ENCODE results near the gene PMF1. TPM values are rescaled to one million over a fixed set of nuclear protein-coding genes. Genes with fewer than 3 reads are reported as not detected.

Gene PMF1
- total and polyA plus RNA-seq, 2 of the 13 experiments (the other 11 are each of a cell fraction or from before 2014, with no cell fraction given) = 72.5 to 89.0 TPM

DNA sequence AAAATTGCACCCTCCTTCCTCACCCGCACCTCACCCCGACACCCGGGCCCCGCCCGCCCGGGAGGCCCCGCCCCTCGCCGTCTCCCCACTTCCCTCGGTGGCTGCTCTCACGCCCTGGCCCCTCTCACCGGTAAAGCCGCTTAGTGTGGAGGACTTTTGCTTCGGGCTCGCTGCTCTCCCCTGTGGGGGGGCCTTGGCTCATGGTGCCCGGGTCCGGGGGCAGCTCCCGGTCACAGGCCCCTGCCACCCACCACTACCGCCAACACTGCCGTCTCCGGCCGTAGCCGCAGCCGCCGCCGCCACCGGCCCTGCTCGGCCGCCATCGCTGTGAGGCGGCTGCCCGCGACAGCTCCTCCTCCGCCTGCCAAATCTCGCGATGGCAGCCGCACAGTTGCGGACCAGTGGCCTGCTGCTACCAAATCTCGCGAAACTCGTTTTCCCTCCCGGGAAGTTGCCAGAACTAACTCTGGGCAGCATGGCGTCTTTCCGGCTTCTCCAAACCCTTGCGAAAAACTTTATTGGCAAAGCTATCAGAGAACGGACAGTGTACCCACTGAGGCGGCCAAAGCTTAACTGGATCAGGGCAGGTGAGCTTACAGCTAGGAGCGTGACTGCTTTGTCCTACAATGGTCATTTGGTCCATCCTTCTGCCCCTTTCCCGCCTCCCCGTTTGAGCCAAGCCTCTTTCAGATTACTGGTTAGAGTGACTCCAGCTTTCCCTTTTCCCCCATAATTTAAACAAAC is 69.8 kb downstream of the PMF1 start, which contains the start of gene SMG5 (continued):
- TF ChIP-seq DR1 (CRISPR knock-in tag; IDR thresholded peaks at IDR 0.05) (peak; percentile 61), ZNF777 (CRISPR knock-in tag; IDR thresholded peaks at IDR 0.05) (peak; percentile 31; the same call in 1 of the 2 replicates), SIN3B (IDR thresholded peaks at IDR 0.05; ENCODE audit: low read length) (peak; percentile 84), KLF9 (CRISPR knock-in tag; IDR thresholded peaks at IDR 0.05; ENCODE audit: low read depth) (no peak; the same call in 1 of the 2 replicates), TRIM24 (CRISPR knock-in tag; IDR thresholded peaks at IDR 0.05) (no peak), RXRB (CRISPR knock-in tag; IDR thresholded peaks at IDR 0.05; ENCODE audit: borderline replicate concordance) (peak; percentile 63; the same call in 1 of the 2 replicates), ZBTB20 (CRISPR knock-in tag; IDR thresholded peaks at IDR 0.05; ENCODE audit: borderline replicate concordance, low read depth) (peak; percentile 86; the same call in 1 of the 2 replicates), PHF20 (CRISPR knock-in tag; IDR thresholded peaks at IDR 0.05) (peak; percentile 97), ZFX (CRISPR knock-in tag; IDR thresholded peaks at IDR 0.05; ENCODE audit: low read depth) (peak; percentile 79), TARDBP (CRISPR knock-in tag; IDR thresholded peaks at IDR 0.05) (peak; percentile 70), RFXAP (CRISPR knock-in tag; IDR thresholded peaks at IDR 0.05; ENCODE audit: borderline replicate concordance) (peak; percentile 90), RXRA (CRISPR knock-in tag; IDR thresholded peaks at IDR 0.05) (peak; percentile 75), KDM3A (CRISPR knock-in tag; IDR thresholded peaks at IDR 0.05; ENCODE audit: low read depth) (peak; percentile 76), THYN1 (CRISPR knock-in tag; IDR thresholded peaks at IDR 0.05; ENCODE audit: borderline replicate concordance, low read depth) (no peak), ZNF432 (CRISPR knock-in tag; IDR thresholded peaks at IDR 0.05; ENCODE audit: borderline replicate concordance) (no peak), ZMAT3 (CRISPR knock-in tag; conservative IDR thresholded peaks at IDR 0.05) (peak; percentile 81; the same call in 1 of the 2 replicates), NFRKB (IDR thresholded peaks at IDR 0.05) (peak; percentile 74), POLR2A (IDR thresholded peaks at IDR 0.05; ENCODE audit: insufficient read depth in 1 of 2, low read depth in 2 of 2, low read length in 2 of 2) (peak; percentile 90 to 91), ZUFSP (CRISPR knock-in tag; IDR thresholded peaks at IDR 0.05; ENCODE audit: borderline replicate concordance) (no peak), NFYB (CRISPR knock-in tag; IDR thresholded peaks at IDR 0.05) (peak; percentile 73), PTBP1 (IDR thresholded peaks at IDR 0.05; ENCODE audit: low read depth, low read length, poor library complexity, severe bottlenecking) (no peak), SOX13 (IDR thresholded peaks at IDR 0.05) (no peak; the same call in 1 of the 2 replicates), SOX13 (CRISPR knock-in tag; conservative IDR thresholded peaks at IDR 0.05 in 1 of 2, IDR thresholded peaks at IDR 0.05 in 1 of 2) (peak in 1 of 2 experiments; percentile 55; a peak in 2 of 4 replicates), ZNF788 (CRISPR knock-in tag; IDR thresholded peaks at IDR 0.05; ENCODE audit: borderline replicate concordance) (peak; percentile 77; the same call in 1 of the 2 replicates)
- TF ChIP-seq, protein P1, sequence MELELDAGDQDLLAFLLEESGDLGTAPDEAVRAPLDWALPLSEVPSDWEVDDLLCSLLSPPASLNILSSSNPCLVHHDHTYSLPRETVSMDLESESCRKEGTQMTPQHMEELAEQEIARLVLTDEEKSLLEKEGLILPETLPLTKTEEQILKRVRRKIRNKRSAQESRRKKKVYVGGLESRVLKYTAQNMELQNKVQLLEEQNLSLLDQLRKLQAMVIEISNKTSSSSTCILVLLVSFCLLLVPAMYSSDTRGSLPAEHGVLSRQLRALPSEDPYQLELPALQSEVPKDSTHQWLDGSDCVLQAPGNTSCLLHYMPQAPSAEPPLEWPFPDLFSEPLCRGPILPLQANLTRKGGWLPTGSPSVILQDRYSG (CRISPR knock-in tag; IDR thresholded peaks at IDR 0.05) = peak; percentile 71; the same call in 1 of the 2 replicates
- TF ChIP-seq, protein P2, sequence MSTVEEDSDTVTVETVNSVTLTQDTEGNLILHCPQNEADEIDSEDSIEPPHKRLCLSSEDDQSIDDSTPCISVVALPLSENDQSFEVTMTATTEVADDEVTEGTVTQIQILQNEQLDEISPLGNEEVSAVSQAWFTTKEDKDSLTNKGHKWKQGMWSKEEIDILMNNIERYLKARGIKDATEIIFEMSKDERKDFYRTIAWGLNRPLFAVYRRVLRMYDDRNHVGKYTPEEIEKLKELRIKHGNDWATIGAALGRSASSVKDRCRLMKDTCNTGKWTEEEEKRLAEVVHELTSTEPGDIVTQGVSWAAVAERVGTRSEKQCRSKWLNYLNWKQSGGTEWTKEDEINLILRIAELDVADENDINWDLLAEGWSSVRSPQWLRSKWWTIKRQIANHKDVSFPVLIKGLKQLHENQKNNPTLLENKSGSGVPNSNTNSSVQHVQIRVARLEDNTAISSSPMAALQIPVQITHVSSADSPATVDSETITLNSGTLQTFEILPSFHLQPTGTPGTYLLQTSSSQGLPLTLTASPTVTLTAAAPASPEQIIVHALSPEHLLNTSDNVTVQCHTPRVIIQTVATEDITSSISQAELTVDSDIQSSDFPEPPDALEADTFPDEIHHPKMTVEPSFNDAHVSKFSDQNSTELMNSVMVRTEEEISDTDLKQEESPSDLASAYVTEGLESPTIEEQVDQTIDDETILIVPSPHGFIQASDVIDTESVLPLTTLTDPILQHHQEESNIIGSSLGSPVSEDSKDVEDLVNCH (CRISPR knock-in tag; IDR thresholded peaks at IDR 0.05) = no peak

All from HepG2 (cell line).